ENCODE results near the gene KIF26A. TPM values are rescaled to one million over a fixed set of nuclear protein-coding genes. Genes with fewer than 3 reads are reported as not detected.
A peak's percentile ranks its signal among the peaks of the same experiment; 100 is the strongest.
"Not testable (repeated sequence)": the region's sequence is repeated elsewhere in the genome, so short reads cannot be mapped to it uniquely, and the experiment has no call there.

Gene KIF26A
- polyA plus RNA-seq, 4 donors, result 0.27 to 8.6 (median 4.8) TPM; not detected in 1

GRCh38 chr14:104201496-104201895 is 63.1 kb downstream of the KIF26A start:
- Histone ChIP-seq H3K36me3 (ENCODE audit: control insufficient read depth in 3 of 3, insufficient read depth in 2 of 3, low read depth in 1 of 3, low read length in 3 of 3) (no peaks in the 10 kb centered on the region), H3K9me3 (ENCODE audit: control insufficient read depth in 2 of 2, insufficient read depth in 1 of 2, low read depth in 1 of 2, low read length in 1 of 2) (no peaks in the 10 kb centered on the region), H3K4me1 (ENCODE audit: control insufficient read depth in 3 of 3, insufficient read depth in 2 of 3, low read depth in 1 of 3, low read length in 2 of 3) (peaks cover 0 to 8% (median 0%) of the 10 kb centered on the region in 3 donors), H3K27me3 (ENCODE audit: control insufficient read depth in 3 of 3, insufficient read depth in 3 of 3, low read length in 3 of 3) (peaks cover 0 to 3% (median 0%) of the 10 kb centered on the region in 3 donors), H3K4me3 (ENCODE audit: low read depth in 1 of 3, low read length in 3 of 3) (no peak overlapping the region), H3K27ac (ENCODE audit: low read depth in 1 of 3, low read length in 2 of 3) (no peak overlapping the region)
- FAIRE-seq, result no peak
- DNase-seq, result no peak
- WGBS, 3 donors, result 80 to 94% (median 81%) methylated on average over 9 of the region's 9 CpGs

- Histone ChIP-seq H3K27ac (ENCODE audit: low read depth in 1 of 3, low read length in 2 of 3) (no peak overlapping the region), H3K36me3 (ENCODE audit: control insufficient read depth in 3 of 3, insufficient read depth in 2 of 3, low read depth in 1 of 3, low read length in 3 of 3) (no peaks in the 10 kb centered on the region), H3K9me3 (ENCODE audit: control insufficient read depth in 2 of 2, insufficient read depth in 1 of 2, low read depth in 1 of 2, low read length in 1 of 2) (no peaks in the 10 kb centered on the region), H3K4me3 (ENCODE audit: low read depth in 1 of 3, low read length in 3 of 3) (no peak overlapping the region), H3K4me1 (ENCODE audit: control insufficient read depth in 3 of 3, insufficient read depth in 2 of 3, low read depth in 1 of 3, low read length in 2 of 3) (peaks cover 0 to 17% (median 0%) of the 10 kb centered on the region in 3 donors), H3K27me3 (ENCODE audit: control insufficient read depth in 3 of 3, insufficient read depth in 3 of 3, low read length in 3 of 3) (peaks cover 0 to 3% (median 0%) of the 10 kb centered on the region in 3 donors)
- 18 to 53% (median 42%) methylated on average over 27 of the region's 27 CpGs for WGBS, 3 donors
- FAIRE-seq (no peak), DNase-seq (peak in 1 of 2 donors; percentile 47)
Measured at GRCh38 chr14:104202259-104203070, 64.1 kb downstream of the KIF26A start.

- Histone ChIP-seq H3K9me3 (ENCODE audit: control insufficient read depth in 2 of 2, insufficient read depth in 1 of 2, low read depth in 1 of 2, low read length in 1 of 2) (no peaks in the 10 kb centered on the region), H3K4me3 (ENCODE audit: low read depth in 1 of 3, low read length in 3 of 3) (no peak overlapping the region), H3K27me3 (ENCODE audit: control insufficient read depth in 3 of 3, insufficient read depth in 3 of 3, low read length in 3 of 3) (peaks cover 0 to 3% (median 0%) of the 10 kb centered on the region in 3 donors), H3K36me3 (ENCODE audit: control insufficient read depth in 3 of 3, insufficient read depth in 2 of 3, low read depth in 1 of 3, low read length in 3 of 3) (no peaks in the 10 kb centered on the region), H3K4me1 (ENCODE audit: control insufficient read depth in 3 of 3, insufficient read depth in 2 of 3, low read depth in 1 of 3, low read length in 2 of 3) (peaks cover 0 to 19% (median 0%) of the 10 kb centered on the region in 3 donors), H3K27ac (ENCODE audit: low read depth in 1 of 3, low read length in 2 of 3) (no peak overlapping the region)
- no peak for FAIRE-seq
- DNase-seq, result no peak
- 43 to 71% (median 59%) methylated on average over 8 of the region's 8 CpGs for WGBS, 3 donors
Measured at GRCh38 chr14:104203071-104203425, 64.7 kb downstream of the KIF26A start.

- H3K27me3 ChIP-seq (ENCODE audit: control insufficient read depth in 3 of 3, insufficient read depth in 3 of 3, low read length in 3 of 3), result peaks cover 0 to 3% (median 0%) of the 10 kb centered on the region in 3 donors
- no peaks in the 10 kb centered on the region for H3K36me3 ChIP-seq (ENCODE audit: control insufficient read depth in 3 of 3, insufficient read depth in 2 of 3, low read depth in 1 of 3, low read length in 3 of 3)
- no peak for DNase-seq
- no peaks in the 10 kb centered on the region for H3K9me3 ChIP-seq (ENCODE audit: control insufficient read depth in 2 of 2, insufficient read depth in 1 of 2, low read depth in 1 of 2, low read length in 1 of 2)
- peaks cover 0 to 19% (median 0%) of the 10 kb centered on the region in 3 donors for H3K4me1 ChIP-seq (ENCODE audit: control insufficient read depth in 3 of 3, insufficient read depth in 2 of 3, low read depth in 1 of 3, low read length in 2 of 3)
- no peak overlapping the region for H3K27ac ChIP-seq (ENCODE audit: low read depth in 1 of 3, low read length in 2 of 3)
- FAIRE-seq, result no peak
- 94 to 99% (median 96%) methylated on average over 2 of the region's 2 CpGs for WGBS, 3 donors
- no peak overlapping the region for H3K4me3 ChIP-seq (ENCODE audit: low read depth in 1 of 3, low read length in 3 of 3)
Measured at GRCh38 chr14:104204660-104205149, 66.3 kb downstream of the KIF26A start.

- H3K9me3 ChIP-seq (ENCODE audit: control insufficient read depth in 2 of 2, insufficient read depth in 1 of 2, low read depth in 1 of 2, low read length in 1 of 2), result no peaks in the 10 kb centered on the region
Measured at GRCh38 chr14:104205781-104206180, 67.4 kb downstream of the KIF26A start.

GRCh38 chr14:104206281-104206904 is 68.0 kb downstream of the KIF26A start:
- Histone ChIP-seq H3K4me3 (ENCODE audit: low read depth in 1 of 3, low read length in 3 of 3) (no peak overlapping the region), H3K36me3 (ENCODE audit: control insufficient read depth in 3 of 3, insufficient read depth in 2 of 3, low read depth in 1 of 3, low read length in 3 of 3) (no peaks in the 10 kb centered on the region), H3K27me3 (ENCODE audit: control insufficient read depth in 3 of 3, insufficient read depth in 3 of 3, low read length in 3 of 3) (peaks cover 0 to under 1% (median 0%) of the 10 kb centered on the region in 3 donors), H3K4me1 (ENCODE audit: control insufficient read depth in 3 of 3, insufficient read depth in 2 of 3, low read depth in 1 of 3, low read length in 2 of 3) (peaks cover 0 to 19% (median 0%) of the 10 kb centered on the region in 3 donors), H3K27ac (ENCODE audit: low read depth in 1 of 3, low read length in 2 of 3) (no peak overlapping the region), H3K9me3 (ENCODE audit: control insufficient read depth in 2 of 2, insufficient read depth in 1 of 2, low read depth in 1 of 2, low read length in 1 of 2) (no peaks in the 10 kb centered on the region)
- WGBS, 3 donors, result 6 to 32% (median 23%) methylated on average over 15 of the region's 15 CpGs
- FAIRE-seq (no peak), DNase-seq (peak; percentile 71 to 95)

More at GRCh38 chr14:104205781-104206180, 67.4 kb downstream of the KIF26A start:
- no peak overlapping the region for H3K27ac ChIP-seq (ENCODE audit: low read depth in 1 of 3, low read length in 2 of 3)
- H3K36me3 ChIP-seq (ENCODE audit: control insufficient read depth in 3 of 3, insufficient read depth in 2 of 3, low read depth in 1 of 3, low read length in 3 of 3), result no peaks in the 10 kb centered on the region
- H3K4me3 ChIP-seq (ENCODE audit: low read depth in 1 of 3, low read length in 3 of 3), result no peak overlapping the region
- peaks cover 0 to 3% (median 0%) of the 10 kb centered on the region in 3 donors for H3K27me3 ChIP-seq (ENCODE audit: control insufficient read depth in 3 of 3, insufficient read depth in 3 of 3, low read length in 3 of 3)
- FAIRE-seq (no peak), DNase-seq (no peak)
- peaks cover 0 to 19% (median 0%) of the 10 kb centered on the region in 3 donors for H3K4me1 ChIP-seq (ENCODE audit: control insufficient read depth in 3 of 3, insufficient read depth in 2 of 3, low read depth in 1 of 3, low read length in 2 of 3)
- 55 to 74% (median 56%) methylated on average over 5 to 6 of the region's 6 CpGs for WGBS, 3 donors

- H3K27me3 ChIP-seq (ENCODE audit: control insufficient read depth in 3 of 3, insufficient read depth in 3 of 3, low read length in 3 of 3), result no peaks in the 10 kb centered on the region
- H3K9me3 ChIP-seq (ENCODE audit: control insufficient read depth in 2 of 2, insufficient read depth in 1 of 2, low read depth in 1 of 2, low read length in 1 of 2), result no peaks in the 10 kb centered on the region
- H3K27ac ChIP-seq (ENCODE audit: low read depth in 1 of 3, low read length in 2 of 3), result no peak overlapping the region
- no peak for FAIRE-seq
- WGBS, 3 donors, result 83 to 87% (median 85%) methylated on average over 21 to 22 of the region's 22 CpGs
- no peaks in the 10 kb centered on the region for H3K36me3 ChIP-seq (ENCODE audit: control insufficient read depth in 3 of 3, insufficient read depth in 2 of 3, low read depth in 1 of 3, low read length in 3 of 3)
- peaks cover 0 to 19% (median 0%) of the 10 kb centered on the region in 3 donors for H3K4me1 ChIP-seq (ENCODE audit: control insufficient read depth in 3 of 3, insufficient read depth in 2 of 3, low read depth in 1 of 3, low read length in 2 of 3)
- no peak overlapping the region for H3K4me3 ChIP-seq (ENCODE audit: low read depth in 1 of 3, low read length in 3 of 3)
- no peak for DNase-seq
Measured at GRCh38 chr14:104207142-104208014, 69.0 kb downstream of the KIF26A start.

- H3K36me3 ChIP-seq (ENCODE audit: control insufficient read depth in 3 of 3, insufficient read depth in 2 of 3, low read depth in 1 of 3, low read length in 3 of 3); H3K27ac ChIP-seq (ENCODE audit: low read depth in 1 of 3, low read length in 2 of 3); H3K4me3 ChIP-seq (ENCODE audit: low read depth in 1 of 3, low read length in 3 of 3); DNase-seq; H3K27me3 ChIP-seq (ENCODE audit: control insufficient read depth in 3 of 3, insufficient read depth in 3 of 3, low read length in 3 of 3); FAIRE-seq; H3K9me3 ChIP-seq (ENCODE audit: control insufficient read depth in 2 of 2, insufficient read depth in 1 of 2, low read depth in 1 of 2, low read length in 1 of 2): not testable (repeated sequence)
- peaks cover 0 to 19% (median 0%) of the 10 kb centered on the region in 3 donors for H3K4me1 ChIP-seq (ENCODE audit: control insufficient read depth in 3 of 3, insufficient read depth in 2 of 3, low read depth in 1 of 3, low read length in 2 of 3)
- 88 to 92% (median 89%) methylated on average over 6 to 13 of the region's 13 CpGs for WGBS, 3 donors
Measured at GRCh38 chr14:104208015-104208295, 69.6 kb downstream of the KIF26A start.
